Pancreas (tissue), 10 donors: ENCODE data around the gene ERN1. TPM values are rescaled to one million over a fixed set of nuclear protein-coding genes. Genes with fewer than 3 reads are reported as not detected.
A peak's percentile ranks its signal among the peaks of the same experiment; 100 is the strongest.

Source experiments
- ATAC-seq, 4 donors: fragments of 200-7000 bp; cut with Tn5 transposase; one replicate each; pipeline versions ENCODE4 v1.8.0 to v1.9.1; 2020; ENCODE audit warnings: mild to moderate bottlenecking in 4 of 4, moderate library complexity in 4 of 4
- DNase-seq, 6 donors: peaks; one replicate each; pipeline ENCODE4 v3.0.0-alpha.2; 2020
- FAIRE-seq: peaks from 2 replicates; lab custom pipeline; 2012; peaks lifted over from hg19 to GRCh38; lab: Jason Lieb, UNC
- H3K27ac ChIP-seq, 4 donors: fragments of 200-600 bp; sonication (generic); 1 replicate in 3 of 4; 2 replicates in 1 of 4; pipeline versions ENCODE4 v1.5.0 to v1.8.0; 2020
- H3K27me3 ChIP-seq, 4 donors: fragments of 200-600 bp; one replicate each; pipeline ENCODE4 v1.8.0; 2021
- H3K36me3 ChIP-seq, 3 donors: fragments of 200-600 bp; sonication (generic) in 1 of 3; one replicate each; pipeline versions ENCODE4 v1.5.0 to v1.8.0; 2020 to 2021
- H3K4me1 ChIP-seq, 3 donors: fragments of 200-600 bp; one replicate each; pipeline ENCODE4 v1.8.0; 2021
- H3K4me3 ChIP-seq, 4 donors: fragments of 200-600 bp; sonication (generic) in 2 of 4; one replicate each; pipeline versions ENCODE4 v1.5.0 to v1.8.0; 2020 to 2021
- H3K9me3 ChIP-seq, 4 donors: fragments of 200-600 bp; one replicate each; pipeline ENCODE4 v1.8.0; 2021
- WGBS, 2 donors: extraction: QIAGEN DNeasy Blood & Tissue Kit; methylation state at CpG; one replicate each; pipeline ENCODE4 v1.1.7; 2013; 5-methylcytosine and 5-hydroxymethylcytosine counted together
- intact Hi-C, 3 donors: fragments of 100-400 bp; cut with DNase I; formaldehyde crosslinking; loops; one replicate each; pipeline versions ENCODE4 v1.11.1 to v1.14.2; 2022
- polyA plus RNA-seq, 2 donors: library from polyadenylated mRNA; stranded (reverse); fragments of 200-250 nt; gene quantifications; one replicate each; pipeline ENCODE4 v1.2.3, GENCODE V29; 2013
- total RNA-seq, 6 donors: library from RNA; stranded (reverse); fragmentation: NEBNext Ultra II Directional in 4 of 6; extraction: Animal tissue kit (Norgen Biotek cat#: 25700) in 4 of 6; gene quantifications; one replicate each; pipeline versions ENCODE4 v1.2.1 to v1.2.4, GENCODE V29; 2021 to 2023
- TF ChIP-seq, protein P1 (sequence below), 4 donors: fragments of 200-600 bp; sonication (generic) in 3 of 4; IDR thresholded peaks; one replicate each; pipeline versions ENCODE4 v1.5.0 to v1.8.0; 2021; ENCODE audit warnings: antibody characterized with exemption in 4 of 4
- donor health status: healthy with polysubstance abuse.
- donor health status: DM: no; HTN: no; CAD: no; lungs with moderate emphysema.
- donor health status: DM: no; HTN: no; CAD: no.
- donor health status: control.
- donor health status: control.
- donor health status: Bipolar disorder and iron deficiency.
- donor health status: DM: yes; HTN: yes; CAD: no.
- donor health status: DM: no; HTN: no; CAD: no.
- donor health status: DM: no; HTN: no; CAD: no.
- donor health status: DM: yes; HTN: yes; CAD: no.

Gene ERN1
- total and polyA plus RNA-seq, 8 donors, result 10.4 to 151 (median 39.1) TPM

- intact Hi-C loops, result no loop called here
- Histone ChIP-seq H3K4me3 (no peak overlapping the region), H3K36me3 (peaks cover 8 to 53% (median 34%) of the 10 kb centered on the region in 3 donors), H3K4me1 (peaks cover 0 to 20% (median 7%) of the 10 kb centered on the region in 3 donors), H3K9me3 (no peaks in the 10 kb centered on the region), H3K27me3 (no peaks in the 10 kb centered on the region), H3K27ac (no peak overlapping the region)
- DNase-seq (peak in 1 of 6 donors; percentile 65), ATAC-seq (peak; percentile 38 to 53 (median 42)), FAIRE-seq (no peak)
- WGBS, 2 donors, result 63 to 66% methylated on average over 12 of the region's 12 CpGs
- TF ChIP-seq, protein P1, sequence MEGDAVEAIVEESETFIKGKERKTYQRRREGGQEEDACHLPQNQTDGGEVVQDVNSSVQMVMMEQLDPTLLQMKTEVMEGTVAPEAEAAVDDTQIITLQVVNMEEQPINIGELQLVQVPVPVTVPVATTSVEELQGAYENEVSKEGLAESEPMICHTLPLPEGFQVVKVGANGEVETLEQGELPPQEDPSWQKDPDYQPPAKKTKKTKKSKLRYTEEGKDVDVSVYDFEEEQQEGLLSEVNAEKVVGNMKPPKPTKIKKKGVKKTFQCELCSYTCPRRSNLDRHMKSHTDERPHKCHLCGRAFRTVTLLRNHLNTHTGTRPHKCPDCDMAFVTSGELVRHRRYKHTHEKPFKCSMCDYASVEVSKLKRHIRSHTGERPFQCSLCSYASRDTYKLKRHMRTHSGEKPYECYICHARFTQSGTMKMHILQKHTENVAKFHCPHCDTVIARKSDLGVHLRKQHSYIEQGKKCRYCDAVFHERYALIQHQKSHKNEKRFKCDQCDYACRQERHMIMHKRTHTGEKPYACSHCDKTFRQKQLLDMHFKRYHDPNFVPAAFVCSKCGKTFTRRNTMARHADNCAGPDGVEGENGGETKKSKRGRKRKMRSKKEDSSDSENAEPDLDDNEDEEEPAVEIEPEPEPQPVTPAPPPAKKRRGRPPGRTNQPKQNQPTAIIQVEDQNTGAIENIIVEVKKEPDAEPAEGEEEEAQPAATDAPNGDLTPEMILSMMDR (IDR thresholded peaks at IDR 0.05), result no peak
Measured at GRCh38 chr17:64042700-64043485, 87.1 kb downstream of the ERN1 start.

DNA sequence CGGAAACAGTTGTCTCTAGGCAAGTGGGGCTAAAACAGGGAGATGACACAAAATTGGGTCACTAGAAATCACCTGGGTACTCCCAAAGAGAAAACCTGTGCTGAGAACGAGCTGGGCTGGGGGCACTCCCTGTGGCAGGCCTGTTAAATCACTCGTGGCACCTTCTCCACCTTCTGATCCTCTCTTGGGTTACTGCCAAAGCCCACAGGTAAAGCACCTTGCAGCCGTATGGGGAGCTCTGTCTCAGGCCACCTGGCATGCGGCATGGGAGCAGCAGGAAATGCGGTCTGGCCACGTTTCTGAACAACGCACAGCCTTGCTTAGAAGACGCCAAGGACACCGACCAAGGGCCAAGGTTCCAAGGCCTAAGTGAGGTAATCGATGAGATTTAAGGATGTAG is 88.0 kb downstream of the ERN1 start:
- no peak for FAIRE-seq
- Histone ChIP-seq H3K4me1 (peaks cover 0 to 20% (median 7%) of the 10 kb centered on the region in 3 donors), H3K36me3 (peaks cover 8 to 44% (median 34%) of the 10 kb centered on the region in 3 donors), H3K4me3 (no peak overlapping the region), H3K9me3 (no peaks in the 10 kb centered on the region), H3K27me3 (no peaks in the 10 kb centered on the region), H3K27ac (no peak overlapping the region)
- DNase-seq, result peak in 1 of 6 donors; percentile 43
- TF ChIP-seq, protein P1 (IDR thresholded peaks at IDR 0.05), result no peak
- ATAC-seq, result peak in 3 of 4 donors; percentile 53 to 58 (median 57)
- 41 to 45% methylated on average over 11 of the region's 11 CpGs for WGBS, 2 donors
- intact Hi-C loops, result no loop called here

GRCh38 chr17:64040206-64040605 is 89.7 kb downstream of the ERN1 start:
- TF ChIP-seq, protein P1 (IDR thresholded peaks at IDR 0.05), result no peak
- peak in 2 of 4 donors; percentile 9 to 34 for ATAC-seq
- WGBS, 2 donors, result 34 to 36% methylated on average over 6 of the region's 6 CpGs
- no peaks in the 10 kb centered on the region for H3K9me3 ChIP-seq
- DNase-seq, result peak in 1 of 6 donors; percentile 24
- peaks cover 0 to 20% (median 7%) of the 10 kb centered on the region in 3 donors for H3K4me1 ChIP-seq
- intact Hi-C loops, result no loop called here
- H3K4me3 ChIP-seq, result no peak overlapping the region
- no peaks in the 10 kb centered on the region for H3K27me3 ChIP-seq
- H3K27ac ChIP-seq, result peak overlapping the region in 1 of 4 donors; percentile 12
- FAIRE-seq, result no peak
- H3K36me3 ChIP-seq, result peaks cover 4 to 27% (median 20%) of the 10 kb centered on the region in 3 donors

DNA sequence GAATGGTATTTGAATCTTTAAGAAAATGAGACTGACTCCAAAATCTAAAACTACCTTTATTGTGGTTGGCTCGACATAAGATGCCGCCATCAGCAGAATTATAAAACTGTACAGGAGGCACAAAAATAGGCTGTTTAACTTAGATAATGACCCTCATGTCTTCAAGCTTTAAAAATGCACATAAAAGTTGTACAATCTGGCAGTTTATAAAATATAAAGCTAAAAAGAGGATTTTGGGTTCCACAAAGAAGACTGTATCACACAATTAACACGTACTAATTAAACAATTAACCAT is 90.9 kb downstream of the ERN1 start:
- no peak overlapping the region for H3K27ac ChIP-seq
- no peak overlapping the region for H3K4me3 ChIP-seq
- peaks cover 0 to 20% (median 7%) of the 10 kb centered on the region in 3 donors for H3K4me1 ChIP-seq
- peaks cover 0 to 16% (median 9%) of the 10 kb centered on the region in 3 donors for H3K36me3 ChIP-seq
- ATAC-seq, result no peak
- FAIRE-seq, result no peak
- H3K27me3 ChIP-seq, result no peaks in the 10 kb centered on the region
- no peaks in the 10 kb centered on the region for H3K9me3 ChIP-seq
- intact Hi-C loops, result loop anchor here in 1 of 3 donors (10.0 kb wide), 1 partner anchor 96 kb away; the partner anchor contains the start of gene ERN1
- WGBS, 2 donors, result 96 to 99% methylated on average over 3 of the region's 3 CpGs
- DNase-seq, result no peak
- TF ChIP-seq, protein P1 (IDR thresholded peaks at IDR 0.05), result no peak
